GM04504 (cell line): ENCODE results near the gene MYOF.
"Not testable (repeated sequence)": the region's sequence is repeated elsewhere in the genome, so short reads cannot be mapped to it uniquely, and the experiment has no call there.

Source experiments
- DNase-seq: peaks from one replicate; pipeline ENCODE4 v3.0.0-alpha.2; 2012; ENCODE audit warnings: low read depth

MYOF gene

DNA sequence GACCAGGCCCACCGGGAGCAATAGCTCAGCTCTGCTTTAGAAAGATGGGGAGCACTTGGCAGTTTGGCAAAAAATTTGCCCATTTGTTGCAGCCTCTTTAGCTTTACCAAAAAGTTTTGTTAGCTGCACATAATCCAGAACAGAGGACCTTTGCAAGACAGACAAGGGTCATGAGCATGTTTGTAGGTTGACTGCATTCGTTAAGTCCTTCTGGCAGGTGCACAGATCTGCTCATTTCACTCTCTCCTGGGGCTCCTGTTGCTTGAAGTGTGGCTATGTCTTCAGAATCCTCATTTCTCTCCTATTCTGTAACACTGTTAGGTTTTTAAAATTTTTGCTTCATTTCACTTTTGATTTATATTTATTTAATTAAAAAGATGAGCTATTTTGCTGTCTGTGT is 96.8 kb downstream of the MYOF start:
- DNase-seq: no peak

DNA sequence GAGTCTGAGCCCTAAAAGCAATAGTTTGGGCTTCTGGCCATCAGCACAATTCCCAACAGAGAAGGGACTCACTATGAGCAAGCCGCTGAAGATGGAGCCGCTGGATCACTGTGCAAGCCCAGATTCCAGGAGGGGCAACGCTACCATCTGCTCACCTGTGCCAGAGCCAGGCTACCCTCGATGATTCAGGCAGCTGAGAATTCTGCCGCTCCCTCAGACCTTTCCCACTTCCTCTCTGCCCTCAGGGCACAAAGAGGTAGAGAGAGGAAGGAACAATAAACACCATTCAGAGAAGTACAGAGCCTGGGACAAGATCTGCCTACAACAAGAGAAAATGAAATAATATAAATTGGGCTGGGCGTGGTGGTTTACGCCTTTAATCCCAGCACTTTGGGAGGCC is 98.1 kb downstream of the MYOF start:
- DNase-seq: no peak

DNA sequence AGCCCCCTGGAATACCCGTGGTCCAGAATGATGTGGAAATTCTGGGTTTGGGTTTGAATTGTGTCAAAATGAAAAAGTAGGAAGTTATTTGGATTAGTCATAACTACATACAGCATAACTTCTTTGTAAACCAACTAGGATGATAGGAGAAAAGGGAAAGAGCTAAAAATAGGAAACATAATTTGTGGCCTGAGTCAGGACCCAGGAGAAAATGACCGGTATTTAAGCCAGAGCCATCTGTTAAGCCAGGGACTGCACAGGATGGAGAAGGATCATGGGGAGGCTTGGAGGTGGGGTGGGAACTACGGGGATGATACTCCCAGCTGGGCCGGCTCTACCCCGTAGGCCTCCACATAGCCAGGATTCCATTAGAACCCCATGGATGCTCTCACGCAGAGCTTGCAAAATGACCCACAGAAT is 98.6 kb downstream of the MYOF start:
- peak; percentile 92 for DNase-seq

DNA sequence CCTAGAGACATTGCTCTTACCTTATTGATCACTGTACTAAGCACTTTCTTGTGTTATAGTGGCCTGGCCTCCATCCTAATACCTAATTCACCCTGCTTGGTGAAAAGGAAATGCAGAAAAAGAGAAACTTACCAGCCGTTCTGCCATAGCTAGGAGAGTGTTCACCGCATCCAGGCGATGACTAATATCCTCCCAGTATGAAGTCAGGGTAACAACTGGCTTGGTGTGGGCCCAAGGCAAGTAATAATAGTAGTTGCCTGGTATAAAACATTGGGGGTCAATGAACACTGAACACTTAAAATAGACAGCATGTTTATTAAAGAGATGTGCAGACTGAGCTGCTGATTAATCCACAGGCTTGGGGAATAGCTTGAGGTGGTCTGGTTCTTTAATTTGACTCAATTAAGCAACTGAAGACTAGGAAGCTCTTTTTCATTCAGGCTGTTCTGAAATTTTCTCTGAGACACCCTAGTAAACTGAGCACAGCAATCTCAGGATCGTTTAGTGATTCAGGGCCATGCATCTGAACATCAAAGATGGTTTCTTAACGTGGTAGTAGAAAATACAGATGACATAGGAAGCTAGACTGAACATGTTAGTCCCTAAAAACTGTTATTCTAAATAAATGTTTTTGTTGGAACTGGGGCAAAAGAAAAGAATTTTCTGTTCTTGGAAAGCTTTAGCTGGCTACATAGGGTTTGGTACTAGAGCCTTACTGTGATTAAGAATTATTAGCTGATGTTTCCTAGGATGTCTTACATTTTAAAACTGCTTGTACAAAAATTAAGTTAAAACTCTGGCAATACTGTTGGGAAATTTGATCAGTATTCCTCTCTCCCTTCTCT is 102.2 kb downstream of the MYOF start:
- no peak for DNase-seq

DNA sequence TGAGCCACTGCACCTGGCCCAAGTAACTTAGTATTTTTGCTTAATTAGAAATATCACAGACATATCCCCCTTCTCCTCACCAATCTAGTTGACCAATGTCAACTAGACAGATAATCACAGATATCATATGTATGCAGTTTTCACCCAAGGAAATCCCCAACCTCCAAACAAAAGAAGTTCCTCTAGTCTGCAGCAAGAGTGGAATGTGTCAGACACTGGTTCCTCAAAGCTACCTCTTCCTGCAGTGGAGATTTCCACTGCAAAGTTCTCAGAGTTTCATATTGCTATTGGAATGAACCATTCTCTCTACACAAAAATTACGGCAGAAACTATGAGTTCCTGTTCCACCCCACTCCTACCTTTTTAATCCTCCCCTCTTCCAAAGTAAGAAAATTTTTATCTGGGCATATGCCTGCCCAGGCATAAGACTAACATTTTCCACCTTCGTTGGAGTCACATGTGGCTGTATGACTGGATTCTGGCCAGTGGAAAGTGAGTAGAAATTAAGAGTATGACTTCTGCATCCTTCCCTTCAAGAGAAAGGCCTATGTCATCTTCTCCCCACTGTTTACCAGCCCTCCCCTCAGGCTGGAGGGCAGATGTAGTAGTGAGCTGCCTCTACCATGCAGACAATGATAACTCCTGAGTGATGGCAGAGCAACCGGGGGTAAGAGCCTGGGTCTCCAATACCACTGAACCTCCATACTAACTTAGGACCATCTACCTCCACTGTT is 103.0 kb downstream of the MYOF start:
- DNase-seq: no peak

DNA sequence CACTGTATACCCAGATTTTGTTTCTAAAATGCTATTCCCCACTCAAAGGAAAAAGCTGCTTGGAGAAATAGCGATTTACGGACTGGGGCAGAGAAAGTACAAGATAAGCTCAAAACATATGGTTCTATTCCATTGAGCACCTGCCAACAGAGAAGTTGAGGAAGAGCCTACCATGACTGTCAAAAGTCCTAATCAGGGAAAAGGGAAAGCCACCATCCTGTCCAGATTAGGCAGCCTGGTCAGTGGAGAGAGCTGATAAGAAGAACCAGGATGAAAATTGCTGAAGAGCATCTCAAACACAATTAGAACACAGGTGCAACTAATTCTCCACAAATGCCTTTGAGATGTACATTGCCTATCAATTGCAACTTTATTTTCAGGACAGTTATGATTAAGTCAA is 104.1 kb downstream of the MYOF start:
- no peak for DNase-seq

DNA sequence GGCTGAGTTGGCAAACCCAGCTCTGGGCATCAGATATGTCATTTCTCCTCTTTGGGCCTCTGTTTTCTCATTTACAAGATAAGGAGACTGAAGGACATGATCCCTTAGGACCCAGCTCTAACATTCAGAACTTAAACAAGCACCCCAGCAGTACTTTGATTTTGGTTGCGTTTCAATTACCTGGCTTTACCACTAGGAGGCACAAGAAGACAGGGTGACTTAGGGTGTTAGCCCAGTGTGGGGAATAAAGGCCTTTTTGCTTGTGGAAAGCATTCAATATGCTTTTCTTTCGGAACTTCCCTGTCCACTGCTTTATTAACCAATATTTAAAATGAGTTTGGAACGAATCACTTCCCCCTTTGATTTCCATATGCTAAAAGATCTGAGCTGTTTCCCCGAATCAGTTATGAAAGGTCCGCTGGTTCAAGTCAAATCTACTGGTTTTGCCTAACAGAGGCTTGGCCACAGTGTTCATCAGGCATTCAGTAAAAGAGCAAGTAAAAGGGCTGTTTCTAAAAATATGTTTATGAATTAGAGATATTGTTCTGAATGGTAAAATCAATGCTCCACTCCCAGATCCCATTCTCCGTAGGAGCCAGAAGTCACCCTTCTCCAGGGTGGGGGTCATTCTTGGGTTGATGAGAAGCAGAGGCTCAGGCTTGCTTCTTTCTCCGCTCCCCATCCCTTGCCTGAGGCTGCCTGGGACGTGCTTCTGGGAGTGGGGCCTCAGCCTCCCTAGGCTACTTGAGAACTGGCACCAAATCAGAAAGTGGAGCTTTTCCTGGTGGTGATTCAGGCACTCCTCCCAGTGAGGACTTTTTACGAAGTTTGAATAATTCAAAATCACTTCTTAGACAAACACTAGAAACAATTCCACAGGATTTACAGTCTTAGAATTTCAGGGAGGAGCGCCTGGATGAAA is 105.5 kb downstream of the MYOF start:
- DNase-seq: peak; percentile 82

DNA sequence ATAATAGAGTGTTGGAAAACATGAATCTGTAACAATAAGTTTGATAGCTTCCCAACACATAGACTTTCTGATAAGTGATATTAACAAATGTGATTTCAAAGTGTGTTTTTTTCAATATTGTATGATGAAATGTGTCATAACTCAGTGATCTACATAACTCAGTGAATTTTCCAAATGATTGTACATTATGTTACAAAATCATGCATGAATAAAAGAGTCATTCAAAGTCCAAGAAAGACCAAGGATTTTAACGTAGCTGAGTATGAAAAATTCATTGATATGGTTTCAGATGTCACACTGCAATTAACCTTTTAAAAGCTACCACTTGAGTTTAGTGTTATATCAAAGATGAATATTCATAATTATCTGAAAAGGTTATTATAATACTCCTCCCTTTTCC is 111.2 kb downstream of the MYOF start:
- no peak for DNase-seq

DNA sequence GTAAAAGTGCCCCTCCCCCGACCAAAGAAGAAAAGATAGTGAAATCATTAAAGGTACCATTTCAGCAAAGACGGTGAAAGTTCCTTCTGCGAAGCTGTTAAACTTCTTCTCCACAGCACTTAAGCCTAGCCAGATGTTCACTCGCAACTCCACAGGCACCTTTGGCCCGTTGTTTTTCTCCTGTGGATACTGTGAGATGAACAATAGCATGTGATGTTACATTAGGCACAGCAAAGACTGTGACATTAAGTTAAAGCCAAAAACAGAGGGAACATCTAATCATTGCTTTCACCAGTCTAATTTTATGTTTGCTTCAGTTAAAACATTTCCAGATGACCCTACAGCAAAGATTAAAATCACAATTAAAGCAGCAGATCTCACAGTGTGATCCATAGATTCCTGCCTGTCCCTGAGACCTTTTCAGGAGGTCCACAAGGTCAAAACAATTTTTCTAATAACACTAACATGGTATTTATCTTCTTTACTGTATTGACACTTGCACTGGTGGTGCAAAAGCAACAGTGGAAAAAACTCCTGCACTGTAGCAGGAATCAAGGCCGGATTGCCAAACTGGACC is 112.5 kb downstream of the MYOF start:
- DNase-seq: no peak

DNA sequence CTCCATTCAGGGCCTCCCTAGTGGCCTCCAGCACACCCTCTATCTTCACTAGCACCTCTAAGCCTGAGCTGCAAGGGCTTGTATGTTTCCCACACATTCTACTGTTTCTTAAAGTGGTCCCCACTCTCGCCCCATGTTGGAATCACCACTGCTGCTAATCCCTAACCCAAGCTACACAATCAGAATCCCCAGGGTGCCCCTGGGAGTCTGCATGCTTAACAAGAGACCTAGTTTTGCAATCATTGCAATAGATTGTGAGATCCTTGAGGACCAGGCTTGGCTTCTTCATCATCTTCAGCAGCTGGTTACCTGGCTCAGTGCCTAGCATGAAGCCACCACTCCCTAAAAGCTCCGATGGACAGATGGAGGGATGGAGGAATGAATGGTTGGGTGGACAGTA is 113.9 kb downstream of the MYOF start:
- no peak for DNase-seq

DNA sequence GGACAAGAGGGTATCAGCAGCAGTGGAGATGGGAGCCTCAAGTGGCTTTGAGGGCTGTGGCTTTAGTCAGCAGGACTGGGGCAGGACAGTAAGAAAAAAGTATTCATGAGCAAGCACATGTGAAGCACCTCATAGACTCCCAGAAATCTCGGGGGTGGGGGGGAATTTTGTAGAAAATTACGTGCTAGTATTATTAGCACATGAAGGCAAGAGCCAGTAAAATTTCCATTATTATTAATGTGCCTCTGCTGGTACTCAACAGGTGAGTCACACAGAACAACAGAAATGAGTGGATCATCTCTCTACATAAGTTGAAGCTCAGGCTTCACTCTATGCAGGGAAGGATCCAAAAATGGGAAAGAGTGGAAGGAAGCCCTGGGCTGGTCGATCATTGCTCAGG is 114.5 kb downstream of the MYOF start:
- no peak for DNase-seq

DNA sequence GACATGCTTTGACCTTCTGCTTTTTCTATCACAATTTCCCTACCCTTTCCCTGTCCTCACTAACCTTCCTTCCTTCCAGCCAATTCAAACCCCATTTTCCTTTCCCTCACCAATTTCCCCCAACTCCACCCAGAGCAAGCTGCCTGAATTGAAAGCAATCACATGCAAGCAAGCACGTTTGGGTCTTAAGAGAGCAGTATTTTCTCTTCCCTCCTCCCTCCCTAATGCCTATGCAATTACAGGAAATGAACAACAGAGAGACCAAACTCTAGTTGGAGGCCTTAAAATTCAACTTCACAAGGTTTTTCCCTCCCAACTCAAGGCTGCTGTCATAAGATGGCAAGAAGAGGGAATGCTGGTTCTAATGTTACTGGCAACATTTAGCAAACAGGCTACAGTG is 117.2 kb downstream of the MYOF start:
- DNase-seq: no peak

DNA sequence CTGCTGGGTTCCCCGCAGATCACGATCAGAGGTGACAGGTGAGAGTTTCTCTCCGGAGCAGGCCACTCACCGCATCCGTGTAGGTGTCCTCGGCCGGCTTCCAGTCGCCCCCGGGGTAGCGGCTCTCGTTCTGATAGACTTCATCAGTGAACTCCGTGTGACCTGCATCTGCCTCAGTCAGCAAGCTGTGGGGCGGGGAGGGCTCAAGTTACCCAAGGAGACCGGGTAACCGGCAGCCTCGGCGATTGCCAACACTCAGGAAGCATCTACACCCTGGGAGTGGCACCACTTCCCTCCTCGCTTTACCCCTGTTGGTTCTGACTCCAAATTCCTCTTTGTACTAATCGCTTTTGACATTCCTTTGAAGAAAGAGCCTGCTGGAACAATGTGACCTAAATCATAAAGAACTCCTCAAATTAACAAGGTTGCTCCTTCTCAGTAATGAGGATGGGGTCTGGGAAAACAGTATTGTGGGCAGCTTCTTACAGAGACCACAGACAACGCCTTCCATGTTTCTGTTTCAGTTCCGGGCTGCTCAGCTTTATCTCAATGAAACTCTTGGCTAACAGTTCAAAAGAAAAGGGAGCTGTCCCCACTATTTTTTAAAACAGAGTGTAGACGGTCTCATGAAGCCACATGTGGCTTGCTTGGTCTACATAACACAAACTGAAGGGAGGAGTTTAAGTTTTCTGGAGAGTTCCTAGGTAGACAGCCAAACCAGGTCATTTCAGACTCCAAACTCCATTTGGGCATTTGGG is 118.1 kb downstream of the MYOF start:
- no peak for DNase-seq

DNA sequence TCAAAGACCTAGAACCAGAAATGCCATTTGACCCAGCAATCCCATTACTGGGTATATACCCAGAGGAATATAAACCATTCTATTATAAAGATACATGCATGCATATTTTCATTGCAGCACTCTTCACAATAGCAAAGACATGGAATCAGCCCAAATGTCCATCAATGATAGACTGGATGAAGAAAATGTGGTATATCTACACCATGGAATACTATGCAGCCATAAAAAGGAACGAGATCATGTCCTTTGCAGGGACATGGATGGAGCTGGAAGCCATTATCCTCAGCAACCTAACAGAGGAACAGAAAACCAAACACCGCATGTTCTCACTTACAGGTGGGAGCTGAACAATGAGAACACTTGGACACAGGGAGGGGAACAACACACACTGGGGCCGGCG is 123.7 kb downstream of the MYOF start:
- DNase-seq: not testable (repeated sequence)

DNA sequence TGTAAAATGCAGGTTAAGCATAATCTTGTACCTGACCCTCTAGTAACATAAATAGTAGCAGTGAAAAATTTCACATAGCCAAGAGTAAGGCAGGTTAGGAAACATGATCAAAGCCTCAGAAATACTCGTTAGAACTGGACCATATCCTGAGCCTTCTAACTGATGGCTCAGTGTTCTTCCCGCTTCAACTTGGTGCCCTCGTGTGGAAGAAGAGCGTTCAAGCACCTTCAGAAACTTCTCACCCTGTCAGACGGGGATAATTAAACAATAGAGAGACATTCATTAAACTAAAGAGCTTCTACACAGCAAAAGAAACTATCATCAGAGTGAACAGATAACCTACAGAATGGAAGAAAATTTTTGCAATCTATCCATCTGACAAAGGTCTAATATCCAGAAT is 124.5 kb downstream of the MYOF start:
- DNase-seq: no peak

DNA sequence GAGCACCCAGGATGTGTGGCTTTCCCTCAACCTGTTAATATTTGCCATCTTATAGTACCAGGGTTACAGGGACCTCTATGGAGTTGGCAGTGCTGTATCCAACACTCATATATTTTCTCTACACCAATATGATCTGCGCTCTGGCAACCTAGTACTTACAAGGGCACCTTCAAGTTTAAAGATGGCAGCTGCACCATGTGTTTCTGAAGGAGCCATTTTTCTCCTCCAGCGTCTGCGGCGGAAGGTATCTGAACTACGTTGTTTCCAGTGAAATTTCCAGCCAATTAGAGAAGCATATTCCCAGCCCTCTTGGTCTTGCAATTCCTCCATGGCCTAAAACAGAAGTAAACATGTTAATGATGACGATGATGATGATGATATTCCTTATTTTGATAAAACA is 125.6 kb downstream of the MYOF start:
- no peak for DNase-seq

DNA sequence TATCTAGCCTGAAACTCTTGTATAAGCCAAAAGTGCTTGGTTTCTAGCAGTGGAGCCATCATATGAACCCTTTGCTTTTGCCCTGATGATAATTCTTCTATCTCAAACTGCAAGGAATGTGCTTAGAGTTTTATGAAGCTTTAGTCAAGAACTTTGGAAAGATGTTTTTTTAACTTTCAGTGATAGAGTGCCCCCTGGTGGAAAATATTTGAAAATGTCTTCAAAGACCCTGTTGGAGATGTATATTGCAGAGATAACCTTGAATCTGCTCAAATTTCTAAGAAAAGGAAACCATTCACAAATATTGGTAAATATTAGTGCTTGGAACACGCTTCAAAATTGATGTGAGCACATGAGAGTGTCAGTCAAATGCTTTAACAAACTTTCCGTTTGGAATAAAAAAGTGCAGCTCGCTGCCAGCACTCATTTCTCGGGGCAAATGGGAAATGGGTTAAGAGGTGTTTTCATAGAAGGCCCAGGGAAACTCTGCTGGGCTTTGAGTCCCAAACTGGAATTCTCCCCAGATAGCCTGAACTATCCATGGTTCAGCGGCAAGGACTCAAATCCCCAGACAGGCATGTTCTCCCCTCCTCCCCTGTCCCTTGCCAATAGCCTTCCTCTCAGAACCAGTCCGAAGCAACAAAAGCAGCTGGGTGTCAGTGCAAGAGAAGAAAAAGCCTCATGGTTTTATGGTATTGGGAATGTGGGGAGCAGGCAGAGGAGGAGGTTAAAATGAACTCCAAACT is 129.3 kb downstream of the MYOF start:
- DNase-seq: no peak

DNA sequence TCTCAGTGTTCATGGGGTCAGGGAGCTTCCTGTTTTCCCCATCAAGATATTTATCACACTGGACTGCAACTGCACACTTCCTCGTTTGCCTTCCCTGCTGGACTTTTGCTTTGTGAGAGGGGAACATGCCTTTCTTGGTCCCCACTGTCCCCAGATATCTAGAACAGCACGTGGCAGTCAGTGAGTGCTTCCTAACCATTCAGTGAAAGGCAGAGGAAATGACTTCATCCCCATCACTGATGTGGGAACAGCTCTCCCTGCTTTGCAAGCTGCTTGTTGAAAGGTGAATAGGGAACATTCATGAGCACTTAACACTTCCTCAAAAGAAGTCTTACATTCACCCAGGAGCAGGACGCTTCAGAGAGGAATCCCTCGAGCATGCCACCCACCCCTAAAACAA is 135.4 kb downstream of the MYOF start:
- DNase-seq: no peak

DNA sequence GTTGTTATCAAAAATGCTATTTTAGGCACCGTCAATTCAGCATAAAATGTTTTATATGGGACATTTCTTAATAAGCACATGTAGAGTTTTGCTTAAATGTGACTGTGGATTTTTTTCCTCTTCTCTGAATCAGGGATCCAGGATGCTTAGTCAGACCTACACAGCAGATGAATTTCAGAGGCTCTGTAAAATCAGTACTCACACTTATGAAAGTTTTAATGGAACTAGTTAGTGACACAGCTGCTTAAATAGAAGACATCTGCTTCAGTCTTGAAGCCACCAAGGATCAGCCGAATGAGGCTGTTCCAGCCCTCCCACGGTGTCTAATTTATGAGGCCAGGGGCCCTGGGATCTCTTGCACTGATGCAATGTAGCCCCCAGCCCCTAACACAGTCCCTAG is 136.0 kb downstream of the MYOF start:
- no peak for DNase-seq

DNA sequence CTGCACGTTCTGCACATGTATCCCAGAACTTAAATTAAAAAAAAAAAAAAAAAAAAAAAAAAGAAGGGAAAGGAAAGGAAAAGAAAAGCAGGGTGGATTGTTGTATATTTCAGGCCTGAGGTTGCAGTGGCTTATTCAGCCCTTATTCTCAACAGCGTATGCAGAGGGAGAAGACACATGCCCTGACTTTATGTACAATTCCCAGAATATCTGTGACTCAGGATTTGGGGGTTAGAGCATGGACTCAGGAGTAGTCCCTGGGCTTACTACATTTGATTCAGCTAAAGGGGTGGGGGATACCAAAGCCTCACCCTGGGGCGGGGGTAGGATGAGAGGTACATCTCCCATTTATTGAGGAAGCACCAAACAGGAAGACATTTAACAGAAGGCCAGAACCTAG is 137.4 kb downstream of the MYOF start:
- DNase-seq: no peak

DNA sequence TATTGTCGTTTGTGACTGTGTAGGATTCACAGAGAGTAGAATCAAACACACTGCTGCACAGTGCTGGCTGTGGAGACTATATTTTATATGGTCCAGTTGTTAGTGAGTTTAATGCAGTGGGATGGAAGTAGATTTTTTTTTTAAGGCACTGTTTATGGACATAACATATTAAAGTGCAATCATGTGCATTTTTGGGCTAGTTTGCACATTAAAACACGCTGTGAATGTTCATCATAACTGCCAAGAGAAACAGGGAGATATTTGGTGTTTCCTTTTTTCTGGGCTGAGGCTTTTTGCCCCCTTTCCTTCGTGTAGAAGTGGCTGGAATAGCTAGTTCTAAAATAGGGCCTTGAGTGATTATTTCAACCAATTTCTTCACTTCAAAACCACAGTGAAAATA is 139.2 kb downstream of the MYOF start:
- no peak for DNase-seq
